Measurements from ENCODE around the gene ICAM1. TPM values are rescaled to one million over a fixed set of nuclear protein-coding genes. Genes with fewer than 3 reads are reported as not detected.
"Not testable (repeated sequence)": the region's sequence is repeated elsewhere in the genome, so short reads cannot be mapped to it uniquely, and the experiment has no call there.

The ICAM1 gene
- total and polyA plus RNA-seq, 4 donors = 88.4 to 391 (median 185) TPM

GRCh38 chr19:10233946-10234345, 37.0 kb upstream of the ICAM1 start:
- Histone ChIP-seq H3K9ac (ENCODE audit: insufficient read depth in 1 of 2, low read length in 2 of 2) (no peak overlapping the region), H3K9me3 (ENCODE audit: control insufficient read depth in 4 of 4, insufficient read depth in 3 of 4, low read length in 3 of 4) (no peaks in the 10 kb centered on the region), H3K36me3 (ENCODE audit: control insufficient read depth in 4 of 4, insufficient read depth in 4 of 4, low read length in 4 of 4) (peaks cover 0 to 13% (median 0%) of the 10 kb centered on the region in 4 donors), H3K4me3 (no peak overlapping the region), H3K27ac (ENCODE audit: low read depth in 1 of 2, low read length in 1 of 2) (no peak overlapping the region), H3K4me1 (ENCODE audit: control insufficient read depth in 5 of 5, insufficient read depth in 5 of 5, low read length in 5 of 5) (peaks cover 0 to 52% (median 27%) of the 10 kb centered on the region in 5 donors), H3K27me3 (ENCODE audit: control insufficient read depth in 3 of 3, insufficient read depth in 3 of 3, low read length in 2 of 3) (no peaks in the 10 kb centered on the region)
- no peak for TF ChIP-seq CTCF (IDR thresholded peaks at IDR 0.05; ENCODE audit: control extremely low read depth, extremely low read depth)
- no peak for DNase-seq
- 86 to 89% methylated on average over 4 of the region's 4 CpGs for WGBS, 2 donors
- no peak for ATAC-seq (ENCODE audit: insufficient read depth, low FRiP score)

- ATAC-seq (ENCODE audit: insufficient read depth, low FRiP score) (no peak), DNase-seq (peak in 2 of 3 donors; percentile 24 to 43)
- no peaks in the 10 kb centered on the region for H3K27me3 ChIP-seq (ENCODE audit: control insufficient read depth in 3 of 3, insufficient read depth in 3 of 3, low read length in 2 of 3)
- no peak overlapping the region for H3K4me3 ChIP-seq
- TF ChIP-seq CTCF (IDR thresholded peaks at IDR 0.05; ENCODE audit: control extremely low read depth, extremely low read depth) = no peak
- no peaks in the 10 kb centered on the region for H3K9me3 ChIP-seq (ENCODE audit: control insufficient read depth in 4 of 4, insufficient read depth in 3 of 4, low read length in 3 of 4)
- H3K9ac ChIP-seq (ENCODE audit: insufficient read depth in 1 of 2, low read length in 2 of 2) = no peak overlapping the region
- H3K36me3 ChIP-seq (ENCODE audit: control insufficient read depth in 4 of 4, insufficient read depth in 4 of 4, low read length in 4 of 4) = peaks cover 0 to 7% (median 0%) of the 10 kb centered on the region in 4 donors
- peaks cover 0 to 49% (median 29%) of the 10 kb centered on the region in 5 donors for H3K4me1 ChIP-seq (ENCODE audit: control insufficient read depth in 5 of 5, insufficient read depth in 5 of 5, low read length in 5 of 5)
- WGBS, 2 donors = 71 to 85% methylated on average over 4 of the region's 4 CpGs
- peak overlapping the region in 1 of 2 donors; percentile 39 for H3K27ac ChIP-seq (ENCODE audit: low read depth in 1 of 2, low read length in 1 of 2)
Measured at GRCh38 chr19:10235003-10235402, 35.9 kb upstream of the ICAM1 start.

- H3K4me3 ChIP-seq; H3K36me3 ChIP-seq (ENCODE audit: control insufficient read depth in 4 of 4, insufficient read depth in 4 of 4, low read length in 4 of 4); H3K9me3 ChIP-seq (ENCODE audit: control insufficient read depth in 4 of 4, insufficient read depth in 3 of 4, low read length in 3 of 4); ATAC-seq (ENCODE audit: insufficient read depth, low FRiP score); DNase-seq; H3K27me3 ChIP-seq (ENCODE audit: control insufficient read depth in 3 of 3, insufficient read depth in 3 of 3, low read length in 2 of 3); H3K9ac ChIP-seq (ENCODE audit: insufficient read depth in 1 of 2, low read length in 2 of 2): not testable (repeated sequence)
- WGBS, 2 donors = 93 to 96% methylated on average over 7 of the region's 7 CpGs
- Histone ChIP-seq H3K27ac (ENCODE audit: low read depth in 1 of 2, low read length in 1 of 2) (peak overlapping the region; percentile 58 to 66), H3K4me1 (ENCODE audit: control insufficient read depth in 5 of 5, insufficient read depth in 5 of 5, low read length in 5 of 5) (peaks cover 0 to 51% (median 29%) of the 10 kb centered on the region in 5 donors)
Measured at GRCh38 chr19:10235409-10235808, 35.5 kb upstream of the ICAM1 start.

- Histone ChIP-seq H3K4me1 (ENCODE audit: control insufficient read depth in 5 of 5, insufficient read depth in 5 of 5, low read length in 5 of 5) (peaks cover 0 to 48% (median 29%) of the 10 kb centered on the region in 5 donors), H3K36me3 (ENCODE audit: control insufficient read depth in 4 of 4, insufficient read depth in 4 of 4, low read length in 4 of 4) (no peaks in the 10 kb centered on the region), H3K27ac (ENCODE audit: low read depth in 1 of 2, low read length in 1 of 2) (peak overlapping the region in 1 of 2 donors; percentile 71), H3K27me3 (ENCODE audit: control insufficient read depth in 3 of 3, insufficient read depth in 3 of 3, low read length in 2 of 3) (no peaks in the 10 kb centered on the region), H3K9me3 (ENCODE audit: control insufficient read depth in 4 of 4, insufficient read depth in 3 of 4, low read length in 3 of 4) (no peaks in the 10 kb centered on the region), H3K9ac (ENCODE audit: insufficient read depth in 1 of 2, low read length in 2 of 2) (no peak overlapping the region), H3K4me3 (no peak overlapping the region)
- DNase-seq (no peak), ATAC-seq (ENCODE audit: insufficient read depth, low FRiP score) (no peak)
- 79 to 91% methylated on average over 6 of the region's 6 CpGs for WGBS, 2 donors
- TF ChIP-seq CTCF (IDR thresholded peaks at IDR 0.05; ENCODE audit: control extremely low read depth, extremely low read depth) = no peak
Measured at GRCh38 chr19:10237702-10238101, 33.2 kb upstream of the ICAM1 start.
